ENCODE measurements around the gene IPO7.
"Not testable (repeated sequence)": the region's sequence is repeated elsewhere in the genome, so short reads cannot be mapped to it uniquely, and the experiment has no call there.

GRCh38 chr11:9347779-9348178 is 36.7 kb upstream of the IPO7 start:
- TF ChIP-seq EZH2 (IDR thresholded peaks at IDR 0.05; ENCODE audit: borderline replicate concordance, low read depth, low read length, severe bottlenecking); CTCF (IDR thresholded peaks at IDR 0.05; ENCODE audit: extremely low read depth in 1 of 2, insufficient read depth in 1 of 2, low read depth in 1 of 2, low read length in 2 of 2); GATA2 (IDR thresholded peaks at IDR 0.05; ENCODE audit: insufficient read depth, insufficient read length, low read depth, low read length); POLR2AphosphoS5 (IDR thresholded peaks at IDR 0.05; ENCODE audit: insufficient read depth, low read depth, low read length): not testable (repeated sequence)
